Endothelial cell (in vitro differentiated cells): ENCODE data around the gene CARD10. TPM values are rescaled to one million over a fixed set of nuclear protein-coding genes. Genes with fewer than 3 reads are reported as not detected.

Experiments used
- DNase-seq: peaks from one replicate; pipeline ENCODE4 v3.0.0; 2021; ENCODE audit warnings: low spot score
- H3K27ac Mint-ChIP-seq: one replicate; pipeline ENCODE4 v1.8.0; 2021; ENCODE audit warnings: mixed read lengths, inconsistent platforms; ENCODE audit not compliant: unreplicated experiment
- H3K27me3 Mint-ChIP-seq: one replicate; pipeline ENCODE4 v1.8.0; 2021; ENCODE audit warnings: mild to moderate bottlenecking, moderate library complexity, mixed read lengths, inconsistent platforms; ENCODE audit not compliant: unreplicated experiment
- H3K36me3 Mint-ChIP-seq: one replicate; pipeline ENCODE4 v1.8.0; 2021; ENCODE audit warnings: mild to moderate bottlenecking, low read depth, mixed read lengths, inconsistent platforms; ENCODE audit not compliant: unreplicated experiment
- H3K4me1 Mint-ChIP-seq: one replicate; pipeline ENCODE4 v1.8.0; 2021; ENCODE audit warnings: mild to moderate bottlenecking, mixed read lengths, inconsistent platforms; ENCODE audit not compliant: unreplicated experiment
- H3K4me3 Mint-ChIP-seq: one replicate; pipeline ENCODE4 v1.8.0; 2021; ENCODE audit warnings: mild to moderate bottlenecking, mixed read lengths, inconsistent platforms; ENCODE audit not compliant: unreplicated experiment
- H3K9me3 Mint-ChIP-seq: one replicate; pipeline ENCODE4 v1.8.0; 2021; ENCODE audit warnings: mixed read lengths, inconsistent platforms; ENCODE audit not compliant: unreplicated experiment
- CTCF ChIP-seq: fragments of 200-600 bp; sonication (generic); IDR thresholded peaks from one replicate; pipeline ENCODE4 v1.5.0; 2021; ENCODE audit warnings: antibody characterized with exemption; ENCODE audit not compliant: unreplicated experiment
- total RNA-seq: library from RNA; stranded (reverse); fragmentation: NEBNext Ultra II Directional; extraction: Animal tissue kit (Norgen Biotek cat#: 25700); gene quantifications from one replicate; pipeline ENCODE4 v1.2.1, GENCODE V29; 2021; ENCODE audit not compliant: unreplicated experiment

Gene CARD10
- total RNA-seq, 1 donor from 2014 or later: 26.0 TPM

DNA sequence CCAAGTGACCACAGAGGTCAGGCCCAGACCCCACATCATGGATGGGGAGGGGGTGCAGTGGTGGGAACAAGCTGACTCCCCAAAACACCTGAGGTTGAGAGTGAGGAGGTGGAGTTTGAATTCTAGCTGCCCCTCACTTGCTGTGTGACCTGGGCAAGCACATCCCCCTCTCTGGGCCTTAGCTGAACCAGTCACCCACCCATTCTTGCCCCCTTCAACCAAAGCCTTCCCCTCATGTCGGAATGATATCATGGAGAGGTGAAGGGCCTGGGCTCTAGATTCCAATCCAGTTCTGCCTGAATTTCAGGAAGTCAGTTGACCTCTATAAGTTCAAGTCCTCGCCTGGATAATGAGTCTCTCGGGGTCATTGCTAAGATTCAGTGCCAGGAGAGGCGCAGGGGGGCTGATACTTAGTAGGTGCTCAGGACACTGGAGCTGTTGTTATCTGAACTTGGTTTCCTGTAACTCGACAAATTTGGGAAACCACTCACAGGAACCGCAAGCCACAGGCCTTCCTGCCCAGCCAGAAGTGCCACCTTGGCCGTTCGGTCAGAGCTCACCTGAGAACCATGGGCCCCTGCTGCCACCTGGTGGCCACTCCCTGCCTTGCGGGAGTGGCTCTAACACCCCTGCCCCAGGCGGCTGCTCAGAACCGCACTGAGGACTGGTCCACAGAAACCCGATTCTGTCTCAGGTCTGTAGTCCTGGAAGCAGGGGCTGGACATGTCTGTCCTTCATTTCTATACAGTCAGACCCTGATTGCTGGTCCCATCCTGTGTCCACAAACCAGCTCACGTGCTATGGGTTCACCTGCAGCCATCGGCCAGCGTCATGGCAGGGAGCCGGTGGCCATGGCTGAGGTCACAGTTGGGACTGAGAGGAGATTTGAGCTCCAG, 47.9 kb upstream of the CARD10 start:
- H3K4me3 Mint-ChIP-seq: peak overlapping the region; percentile 42
- no peak overlapping the region for H3K27ac Mint-ChIP-seq
- peaks cover under 1% of the 10 kb centered on the region for H3K27me3 Mint-ChIP-seq
- H3K4me1 Mint-ChIP-seq: peaks cover 27% of the 10 kb centered on the region
- DNase-seq: peak; percentile 86
- H3K36me3 Mint-ChIP-seq: peaks cover 7% of the 10 kb centered on the region
- TF ChIP-seq CTCF: peak; percentile 91
- no peaks in the 10 kb centered on the region for H3K9me3 Mint-ChIP-seq

DNA sequence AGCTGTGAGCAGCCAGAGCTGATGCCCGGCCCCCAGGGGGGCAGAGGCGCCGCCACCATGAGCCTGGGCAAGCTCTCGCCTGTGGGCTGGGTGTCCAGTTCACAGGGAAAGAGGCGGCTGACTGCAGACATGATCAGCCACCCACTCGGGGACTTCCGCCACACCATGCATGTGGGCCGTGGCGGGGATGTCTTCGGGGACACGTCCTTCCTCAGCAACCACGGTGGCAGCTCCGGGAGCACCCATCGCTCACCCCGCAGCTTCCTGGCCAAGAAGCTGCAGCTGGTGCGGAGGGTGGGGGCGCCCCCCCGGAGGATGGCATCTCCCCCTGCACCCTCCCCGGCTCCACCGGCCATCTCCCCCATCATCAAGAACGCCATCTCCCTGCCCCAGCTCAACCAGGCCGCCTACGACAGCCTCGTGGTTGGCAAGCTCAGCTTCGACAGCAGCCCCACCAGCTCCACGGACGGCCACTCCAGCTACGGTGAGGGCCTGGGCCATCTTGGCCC, 47.2 kb upstream of the CARD10 start:
- DNase-seq: no peak
- Mint-ChIP-seq H3K27me3 (peaks cover 5% of the 10 kb centered on the region), H3K27ac (no peak overlapping the region), H3K36me3 (peaks cover 7% of the 10 kb centered on the region), H3K4me1 (peaks cover 32% of the 10 kb centered on the region), H3K4me3 (no peak overlapping the region), H3K9me3 (no peaks in the 10 kb centered on the region)
- no peak for TF ChIP-seq CTCF

DNA sequence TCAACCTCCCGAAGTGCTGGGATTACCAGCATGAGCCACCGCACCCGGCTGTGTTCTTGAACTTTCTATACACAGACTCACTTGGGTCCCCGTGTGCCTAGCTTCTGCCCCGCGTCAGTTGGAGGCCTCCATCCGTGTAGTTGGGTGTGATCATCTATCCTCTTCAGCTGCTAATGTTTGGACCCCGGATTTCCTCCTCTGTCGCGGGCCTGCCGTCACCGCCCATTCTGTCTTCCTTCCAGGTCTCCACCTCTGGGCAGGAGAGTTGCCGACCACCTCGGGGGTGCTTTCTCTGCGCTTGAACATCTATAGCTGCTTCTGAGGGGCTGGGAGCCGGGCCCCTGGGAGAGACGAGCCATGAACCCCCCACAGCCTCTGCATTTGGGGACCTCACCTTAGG, 46.6 kb upstream of the CARD10 start:
- H3K27me3 Mint-ChIP-seq: peaks cover 5% of the 10 kb centered on the region
- peaks cover 7% of the 10 kb centered on the region for H3K36me3 Mint-ChIP-seq
- no peak overlapping the region for H3K4me3 Mint-ChIP-seq
- no peak for DNase-seq
- H3K27ac Mint-ChIP-seq: no peak overlapping the region
- TF ChIP-seq CTCF: no peak
- H3K4me1 Mint-ChIP-seq: peaks cover 32% of the 10 kb centered on the region
- H3K9me3 Mint-ChIP-seq: no peaks in the 10 kb centered on the region

DNA sequence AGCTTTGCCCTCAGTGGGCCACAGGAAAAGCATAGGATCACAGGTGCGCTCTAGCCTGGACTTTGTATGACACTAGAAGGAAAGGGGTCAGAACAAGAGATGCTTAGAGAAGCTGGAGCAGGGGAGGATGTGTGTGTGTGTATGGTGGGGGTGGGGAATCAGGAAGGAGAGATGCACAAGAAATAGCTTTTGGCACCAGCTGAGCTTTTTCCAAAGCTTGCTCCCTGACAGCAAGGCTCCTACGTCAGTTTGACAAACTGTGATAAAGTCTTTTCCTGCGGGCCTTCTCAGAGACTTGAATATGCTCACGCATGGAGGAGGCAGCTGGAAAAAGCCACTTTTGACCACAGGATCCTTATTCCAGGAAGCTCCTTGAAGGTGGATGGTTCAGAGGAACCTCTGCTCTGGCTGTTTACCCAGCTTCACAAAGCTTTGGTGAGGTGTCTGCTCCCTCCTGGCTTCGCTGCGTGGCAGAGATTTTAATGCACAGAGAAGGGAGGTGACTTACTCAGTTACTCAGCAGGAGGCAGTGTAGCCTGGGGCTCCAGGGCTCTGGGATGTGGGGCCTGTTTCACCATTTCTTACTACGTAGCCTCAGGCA, 45.0 kb upstream of the CARD10 start:
- no peak overlapping the region for H3K27ac Mint-ChIP-seq
- no peak overlapping the region for H3K4me3 Mint-ChIP-seq
- peaks cover 32% of the 10 kb centered on the region for H3K4me1 Mint-ChIP-seq

More for the DNA sequence above, 45.0 kb upstream of the CARD10 start:
- Mint-ChIP-seq H3K27me3 (peaks cover 5% of the 10 kb centered on the region), H3K36me3 (peaks cover 7% of the 10 kb centered on the region), H3K9me3 (no peaks in the 10 kb centered on the region)
- DNase-seq: no peak
- no peak for TF ChIP-seq CTCF
